ENCODE measurements around the gene PLEKHO1. TPM values are rescaled to one million over a fixed set of nuclear protein-coding genes. Genes with fewer than 3 reads are reported as not detected.

PLEKHO1 gene
- polyA plus RNA-seq, 1 donor from 2014 or later = 213 TPM

DNA sequence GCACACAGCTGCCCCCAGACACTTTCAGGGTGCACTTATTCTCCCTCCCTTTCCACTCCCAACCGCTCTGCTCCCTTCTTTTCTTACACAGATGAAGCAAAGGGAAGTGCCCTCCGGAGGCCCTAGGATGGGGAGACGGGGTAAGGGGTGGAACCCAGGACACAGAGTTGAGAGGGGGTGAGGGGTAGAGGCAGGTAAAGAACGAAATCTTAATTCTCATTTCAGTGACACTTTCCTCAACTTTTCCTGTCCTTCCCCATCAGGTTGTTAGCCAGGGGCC is 12.8 kb downstream of the PLEKHO1 start:
- Histone ChIP-seq H3K9me3 (ENCODE audit: low read length) (no peaks in the 10 kb centered on the region), H3K27me3 (ENCODE audit: insufficient read depth, low read depth, low read length) (no peaks in the 10 kb centered on the region), H3K4me3 (ENCODE audit: low read length) (peak overlapping the region; percentile 59), H2AFZ (ENCODE audit: low read depth, low read length) (no peak overlapping the region), H3K36me3 (ENCODE audit: insufficient read depth, low read length) (peaks cover 11% of the 10 kb centered on the region), H3K9me2 (ENCODE audit: insufficient read depth, low read length) (no peaks in the 10 kb centered on the region), H3K79me2 (replicated peaks; ENCODE audit: insufficient read depth, low read length) (no peaks in the 10 kb centered on the region), H3K4me2 (ENCODE audit: low read length) (peak overlapping the region; percentile 74), H3F3A (ENCODE audit: insufficient read depth, low read length, poor library complexity, severe bottlenecking) (peaks cover 16% of the 10 kb centered on the region), H4K20me1 (ENCODE audit: insufficient read depth) (no peaks in the 10 kb centered on the region), H3K27ac (ENCODE audit: low read length) (peak overlapping the region; percentile 99), H3K9ac (ENCODE audit: low read length) (peak overlapping the region; percentile 89)
- TF ChIP-seq, protein P1, sequence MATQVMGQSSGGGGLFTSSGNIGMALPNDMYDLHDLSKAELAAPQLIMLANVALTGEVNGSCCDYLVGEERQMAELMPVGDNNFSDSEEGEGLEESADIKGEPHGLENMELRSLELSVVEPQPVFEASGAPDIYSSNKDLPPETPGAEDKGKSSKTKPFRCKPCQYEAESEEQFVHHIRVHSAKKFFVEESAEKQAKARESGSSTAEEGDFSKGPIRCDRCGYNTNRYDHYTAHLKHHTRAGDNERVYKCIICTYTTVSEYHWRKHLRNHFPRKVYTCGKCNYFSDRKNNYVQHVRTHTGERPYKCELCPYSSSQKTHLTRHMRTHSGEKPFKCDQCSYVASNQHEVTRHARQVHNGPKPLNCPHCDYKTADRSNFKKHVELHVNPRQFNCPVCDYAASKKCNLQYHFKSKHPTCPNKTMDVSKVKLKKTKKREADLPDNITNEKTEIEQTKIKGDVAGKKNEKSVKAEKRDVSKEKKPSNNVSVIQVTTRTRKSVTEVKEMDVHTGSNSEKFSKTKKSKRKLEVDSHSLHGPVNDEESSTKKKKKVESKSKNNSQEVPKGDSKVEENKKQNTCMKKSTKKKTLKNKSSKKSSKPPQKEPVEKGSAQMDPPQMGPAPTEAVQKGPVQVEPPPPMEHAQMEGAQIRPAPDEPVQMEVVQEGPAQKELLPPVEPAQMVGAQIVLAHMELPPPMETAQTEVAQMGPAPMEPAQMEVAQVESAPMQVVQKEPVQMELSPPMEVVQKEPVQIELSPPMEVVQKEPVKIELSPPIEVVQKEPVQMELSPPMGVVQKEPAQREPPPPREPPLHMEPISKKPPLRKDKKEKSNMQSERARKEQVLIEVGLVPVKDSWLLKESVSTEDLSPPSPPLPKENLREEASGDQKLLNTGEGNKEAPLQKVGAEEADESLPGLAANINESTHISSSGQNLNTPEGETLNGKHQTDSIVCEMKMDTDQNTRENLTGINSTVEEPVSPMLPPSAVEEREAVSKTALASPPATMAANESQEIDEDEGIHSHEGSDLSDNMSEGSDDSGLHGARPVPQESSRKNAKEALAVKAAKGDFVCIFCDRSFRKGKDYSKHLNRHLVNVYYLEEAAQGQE (IDR thresholded peaks at IDR 0.05; ENCODE audit: borderline replicate concordance) = no peak
- no peak for TF ChIP-seq MXI1 (conservative IDR thresholded peaks at IDR 0.05; ENCODE audit: poor library complexity, severe bottlenecking)
- TF ChIP-seq EP300 (conservative IDR thresholded peaks at IDR 0.05; ENCODE audit: poor library complexity, severe bottlenecking) = no peak
- TF ChIP-seq POLR2AphosphoS5 (IDR thresholded peaks at IDR 0.05) = no peak
- TF ChIP-seq TAF1 (IDR thresholded peaks at IDR 0.05; ENCODE audit: low read depth) = no peak
- no peak for TF ChIP-seq EZH2 (IDR thresholded peaks at IDR 0.05; ENCODE audit: borderline replicate concordance, insufficient read depth, low read length, poor library complexity, severe bottlenecking)
- TF ChIP-seq RAD21 (conservative IDR thresholded peaks at IDR 0.05) = no peak
- TF ChIP-seq, protein P2, sequence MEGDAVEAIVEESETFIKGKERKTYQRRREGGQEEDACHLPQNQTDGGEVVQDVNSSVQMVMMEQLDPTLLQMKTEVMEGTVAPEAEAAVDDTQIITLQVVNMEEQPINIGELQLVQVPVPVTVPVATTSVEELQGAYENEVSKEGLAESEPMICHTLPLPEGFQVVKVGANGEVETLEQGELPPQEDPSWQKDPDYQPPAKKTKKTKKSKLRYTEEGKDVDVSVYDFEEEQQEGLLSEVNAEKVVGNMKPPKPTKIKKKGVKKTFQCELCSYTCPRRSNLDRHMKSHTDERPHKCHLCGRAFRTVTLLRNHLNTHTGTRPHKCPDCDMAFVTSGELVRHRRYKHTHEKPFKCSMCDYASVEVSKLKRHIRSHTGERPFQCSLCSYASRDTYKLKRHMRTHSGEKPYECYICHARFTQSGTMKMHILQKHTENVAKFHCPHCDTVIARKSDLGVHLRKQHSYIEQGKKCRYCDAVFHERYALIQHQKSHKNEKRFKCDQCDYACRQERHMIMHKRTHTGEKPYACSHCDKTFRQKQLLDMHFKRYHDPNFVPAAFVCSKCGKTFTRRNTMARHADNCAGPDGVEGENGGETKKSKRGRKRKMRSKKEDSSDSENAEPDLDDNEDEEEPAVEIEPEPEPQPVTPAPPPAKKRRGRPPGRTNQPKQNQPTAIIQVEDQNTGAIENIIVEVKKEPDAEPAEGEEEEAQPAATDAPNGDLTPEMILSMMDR (IDR thresholded peaks at IDR 0.05; ENCODE audit: poor library complexity, severe bottlenecking) = no peak
- TF ChIP-seq SMC3 (conservative IDR thresholded peaks at IDR 0.05; ENCODE audit: poor library complexity) = no peak

DNA sequence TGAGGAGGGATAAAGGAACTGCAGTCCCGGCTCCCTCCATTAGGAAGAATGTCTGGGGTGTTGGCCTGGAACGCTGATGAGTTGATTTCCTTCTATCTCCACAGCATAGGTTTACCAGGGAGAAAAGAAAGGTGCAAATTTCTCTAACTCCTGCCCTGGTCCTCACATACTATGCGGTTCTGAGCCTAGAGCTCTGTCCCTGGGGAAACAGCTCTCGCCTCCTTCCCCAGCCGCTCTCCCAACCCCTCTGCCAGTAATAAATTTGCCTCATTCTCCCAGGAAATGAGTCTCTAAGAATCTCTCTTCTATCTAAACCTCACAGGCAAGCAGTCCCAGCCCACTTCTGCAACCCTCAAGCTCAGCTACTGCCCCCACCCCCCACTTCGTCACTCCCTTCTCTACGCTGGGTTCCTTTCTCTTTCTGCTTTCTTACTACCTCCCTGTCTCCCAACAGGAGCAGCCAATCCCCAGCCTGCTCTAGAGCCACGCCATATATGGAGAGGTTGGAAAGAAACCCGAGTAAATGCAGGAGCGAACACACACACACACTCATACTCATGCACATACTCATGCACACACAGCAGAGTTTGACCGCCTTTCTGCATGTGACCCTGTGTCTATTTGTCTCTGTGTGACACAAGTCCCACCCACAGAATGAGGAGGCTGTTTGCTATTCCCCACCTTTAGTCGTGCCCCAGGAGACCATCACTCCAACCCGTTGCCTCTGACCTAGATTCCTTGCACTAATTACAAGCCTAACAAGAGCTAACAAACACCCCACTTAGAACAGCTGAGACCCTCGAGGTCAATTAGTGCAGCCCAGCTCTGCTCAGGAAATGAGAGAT is 13.4 kb downstream of the PLEKHO1 start:
- Histone ChIP-seq H3K9me3 (ENCODE audit: low read length) (no peaks in the 10 kb centered on the region), H3K79me2 (replicated peaks; ENCODE audit: insufficient read depth, low read length) (no peaks in the 10 kb centered on the region), H3K4me3 (ENCODE audit: low read length) (peak overlapping the region; percentile 59), H3K27me3 (ENCODE audit: insufficient read depth, low read depth, low read length) (no peaks in the 10 kb centered on the region), H3K9ac (ENCODE audit: low read length) (peak overlapping the region; percentile 89), H4K20me1 (ENCODE audit: insufficient read depth) (no peaks in the 10 kb centered on the region), H3K36me3 (ENCODE audit: insufficient read depth, low read length) (peaks cover 7% of the 10 kb centered on the region), H3K27ac (ENCODE audit: low read length) (peak overlapping the region; percentile 99), H3K9me2 (ENCODE audit: insufficient read depth, low read length) (no peaks in the 10 kb centered on the region), H3K4me2 (ENCODE audit: low read length) (peak overlapping the region; percentile 74), H2AFZ (ENCODE audit: low read depth, low read length) (no peak overlapping the region), H3F3A (ENCODE audit: insufficient read depth, low read length, poor library complexity, severe bottlenecking) (peaks cover 16% of the 10 kb centered on the region)
- TF ChIP-seq EP300 (conservative IDR thresholded peaks at IDR 0.05; ENCODE audit: poor library complexity, severe bottlenecking) (peak; percentile 96), EZH2 (IDR thresholded peaks at IDR 0.05; ENCODE audit: borderline replicate concordance, insufficient read depth, low read length, poor library complexity, severe bottlenecking) (no peak), TAF1 (IDR thresholded peaks at IDR 0.05; ENCODE audit: low read depth) (peak; percentile 81), POLR2AphosphoS5 (IDR thresholded peaks at IDR 0.05) (peak; percentile 93), MXI1 (conservative IDR thresholded peaks at IDR 0.05; ENCODE audit: poor library complexity, severe bottlenecking) (peak; percentile 41), RAD21 (conservative IDR thresholded peaks at IDR 0.05) (peak; percentile 35), SMC3 (conservative IDR thresholded peaks at IDR 0.05; ENCODE audit: poor library complexity) (peak; percentile 26)
- TF ChIP-seq, protein P1 (IDR thresholded peaks at IDR 0.05; ENCODE audit: borderline replicate concordance) = no peak
- TF ChIP-seq, protein P2 (IDR thresholded peaks at IDR 0.05; ENCODE audit: poor library complexity, severe bottlenecking) = no peak
